Measurements from ENCODE around the gene GALNT17. TPM values are rescaled to one million over a fixed set of nuclear protein-coding genes. Genes with fewer than 3 reads are reported as not detected.

The GALNT17 gene
- polyA plus RNA-seq, 2 of the 4 experiments (the other 2 are of a cell fraction), result not detected

DNA sequence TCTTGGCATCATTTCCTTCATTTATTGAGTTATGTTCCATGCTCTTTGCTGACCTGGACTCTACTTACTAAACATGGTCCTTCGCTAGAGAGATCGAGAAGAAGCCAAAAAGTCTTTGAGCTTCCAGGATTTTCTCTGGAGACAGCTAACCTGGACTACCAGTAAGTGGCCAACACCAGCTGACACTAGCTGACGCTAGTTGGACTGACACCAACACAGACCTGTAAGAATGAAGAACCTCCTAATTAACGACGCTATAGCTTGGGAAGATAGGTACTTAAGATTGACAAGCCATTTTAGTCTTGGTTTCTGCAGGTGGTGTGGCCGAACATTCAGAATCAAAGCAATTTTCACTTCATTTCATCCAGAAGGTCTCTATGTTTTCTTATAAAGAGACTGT is 66.4 kb downstream of the GALNT17 start (continued):
- no peak for TF ChIP-seq ZC3H11A (IDR thresholded peaks at IDR 0.05)
- TF ChIP-seq KDM1A (IDR thresholded peaks at IDR 0.05; ENCODE audit: low read depth), result no peak
- TF ChIP-seq CHD4 (IDR thresholded peaks at IDR 0.05; ENCODE audit: borderline replicate concordance), result no peak
- no peak for TF ChIP-seq RARB (CRISPR knock-in tag; IDR thresholded peaks at IDR 0.05)
- TF ChIP-seq, protein P1, sequence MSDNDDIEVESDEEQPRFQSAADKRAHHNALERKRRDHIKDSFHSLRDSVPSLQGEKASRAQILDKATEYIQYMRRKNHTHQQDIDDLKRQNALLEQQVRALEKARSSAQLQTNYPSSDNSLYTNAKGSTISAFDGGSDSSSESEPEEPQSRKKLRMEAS (IDR thresholded peaks at IDR 0.05), result no peak
- TF ChIP-seq REST (IDR thresholded peaks at IDR 0.05), result no peak
- no peak for TF ChIP-seq FOXS1 (CRISPR knock-in tag; IDR thresholded peaks at IDR 0.05)
- TF ChIP-seq JUNB (IDR thresholded peaks at IDR 0.05), result no peak
- no peak for TF ChIP-seq SMC3 (IDR thresholded peaks at IDR 0.05)

DNA sequence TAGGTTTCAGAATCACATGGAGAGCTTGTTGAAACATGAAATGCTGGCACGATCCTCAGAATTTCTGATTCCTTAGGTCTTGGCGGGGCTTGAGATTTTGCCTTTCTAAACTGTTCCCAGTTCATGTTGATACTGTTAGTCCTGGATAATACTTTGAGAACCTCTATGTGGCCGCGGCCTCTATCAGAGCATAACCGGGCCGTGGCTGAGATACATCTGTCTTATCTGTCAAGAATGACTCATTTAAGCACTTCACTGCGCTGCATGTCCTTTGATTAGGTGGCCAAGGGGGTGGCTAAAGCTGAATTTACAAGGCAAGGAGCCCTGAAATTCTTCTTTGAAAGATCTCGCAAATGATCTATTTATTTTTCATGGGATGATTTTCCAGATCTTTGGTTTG is 66.9 kb downstream of the GALNT17 start:
- FAIRE-seq, result no peak
- ATAC-seq, result no peak

More for the DNA sequence above, 66.9 kb downstream of the GALNT17 start:
- ChIA-PET CTCF (no interaction called here), POLR2A (no interaction called here)
- H3K4me3 ChIP-seq, result no peak overlapping the region
- H3K4me2 ChIP-seq, result no peak overlapping the region
- 23% methylated on average over 8 of the region's 8 CpGs for WGBS (ENCODE audit: missing lambda C conversion rate)
- H3K4me1 ChIP-seq, result no peaks in the 10 kb centered on the region
- DNase-seq (ENCODE audit: low read depth in 1 of 2, low spot score in 1 of 2), result no peak
- no peak overlapping the region for H3K27ac ChIP-seq
- TF ChIP-seq ESRRA (IDR thresholded peaks at IDR 0.05; ENCODE audit: borderline replicate concordance, low read length), result no peak
- no peak for TF ChIP-seq HOXA7 (CRISPR knock-in tag; IDR thresholded peaks at IDR 0.05)
- TF ChIP-seq, protein P2, sequence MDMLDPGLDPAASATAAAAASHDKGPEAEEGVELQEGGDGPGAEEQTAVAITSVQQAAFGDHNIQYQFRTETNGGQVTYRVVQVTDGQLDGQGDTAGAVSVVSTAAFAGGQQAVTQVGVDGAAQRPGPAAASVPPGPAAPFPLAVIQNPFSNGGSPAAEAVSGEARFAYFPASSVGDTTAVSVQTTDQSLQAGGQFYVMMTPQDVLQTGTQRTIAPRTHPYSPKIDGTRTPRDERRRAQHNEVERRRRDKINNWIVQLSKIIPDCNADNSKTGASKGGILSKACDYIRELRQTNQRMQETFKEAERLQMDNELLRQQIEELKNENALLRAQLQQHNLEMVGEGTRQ (IDR thresholded peaks at IDR 0.05), result no peak
- TF ChIP-seq HES2 (IDR thresholded peaks at IDR 0.05), result no peak
- TF ChIP-seq, protein P3, sequence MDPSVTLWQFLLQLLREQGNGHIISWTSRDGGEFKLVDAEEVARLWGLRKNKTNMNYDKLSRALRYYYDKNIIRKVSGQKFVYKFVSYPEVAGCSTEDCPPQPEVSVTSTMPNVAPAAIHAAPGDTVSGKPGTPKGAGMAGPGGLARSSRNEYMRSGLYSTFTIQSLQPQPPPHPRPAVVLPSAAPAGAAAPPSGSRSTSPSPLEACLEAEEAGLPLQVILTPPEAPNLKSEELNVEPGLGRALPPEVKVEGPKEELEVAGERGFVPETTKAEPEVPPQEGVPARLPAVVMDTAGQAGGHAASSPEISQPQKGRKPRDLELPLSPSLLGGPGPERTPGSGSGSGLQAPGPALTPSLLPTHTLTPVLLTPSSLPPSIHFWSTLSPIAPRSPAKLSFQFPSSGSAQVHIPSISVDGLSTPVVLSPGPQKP (IDR thresholded peaks at IDR 0.05; ENCODE audit: low read depth, low read length), result no peak
- no peak for TF ChIP-seq KDM5A (IDR thresholded peaks at IDR 0.05)
- no peak for TF ChIP-seq PHF8 (IDR thresholded peaks at IDR 0.05; ENCODE audit: borderline replicate concordance, low read depth)
- TF ChIP-seq EHF (CRISPR knock-in tag; IDR thresholded peaks at IDR 0.05), result no peak
- no peak for TF ChIP-seq NPAS2 (CRISPR knock-in tag; IDR thresholded peaks at IDR 0.05; ENCODE audit: borderline replicate concordance)
- TF ChIP-seq MAFK (IDR thresholded peaks at IDR 0.05; ENCODE audit: partially characterized antibody), result no peak
- no peak for TF ChIP-seq SMC3 (IDR thresholded peaks at IDR 0.05)
- TF ChIP-seq POLR2AphosphoS2 (conservative IDR thresholded peaks at IDR 0.05; ENCODE audit: low read length), result no peak
- no peak for TF ChIP-seq RARB (CRISPR knock-in tag; IDR thresholded peaks at IDR 0.05)
- no peak for TF ChIP-seq CBX2 (IDR thresholded peaks at IDR 0.05; ENCODE audit: borderline replicate concordance, low read depth)
- no peak for TF ChIP-seq REST (IDR thresholded peaks at IDR 0.05)
- no peak for TF ChIP-seq MAZ (IDR thresholded peaks at IDR 0.05; ENCODE audit: borderline replicate concordance, low read depth, low read length)
- TF ChIP-seq EHMT2 (IDR thresholded peaks at IDR 0.05; ENCODE audit: low read depth), result no peak
- H3K9me3 ChIP-seq, result no peaks in the 10 kb centered on the region; the same call in 2 of the 3 replicates
